H9 (cell line): ENCODE data around the gene COLEC12. TPM values are rescaled to one million over a fixed set of nuclear protein-coding genes. Genes with fewer than 3 reads are reported as not detected.

ENCODE experiments used
- DNase-seq: peaks from one replicate; pipeline ENCODE4 v3.0.0-alpha.2; 2017
- H2AFZ ChIP-seq: one replicate; pipeline ENCODE4 v1.6.1; 2013; ENCODE audit warnings: mild to moderate bottlenecking, low read length, control low read depth, moderate library complexity
- H2AK5ac ChIP-seq: 2 replicates; pipeline ENCODE4 v1.6.1; 2013; ENCODE audit warnings: low read length, control low read depth, mixed read lengths; ENCODE audit not compliant: insufficient read length
- H2BK120ac ChIP-seq: one replicate; pipeline ENCODE4 v1.6.1; 2013; ENCODE audit warnings: low read depth, mild to moderate bottlenecking, low read length, control low read depth, inconsistent platforms; ENCODE audit not compliant: poor library complexity, severe bottlenecking
- H2BK12ac ChIP-seq: 2 replicates; pipeline ENCODE4 v1.6.1; 2013; ENCODE audit warnings: low read length, control low read depth, mixed read lengths, low read depth; ENCODE audit not compliant: insufficient read length
- H2BK15ac ChIP-seq: 2 replicates; pipeline ENCODE4 v1.6.1; 2013; ENCODE audit warnings: low read depth, low read length, control low read depth
- H2BK20ac ChIP-seq: one replicate; pipeline ENCODE4 v1.6.1; 2013; ENCODE audit warnings: low read depth, mild to moderate bottlenecking, low read length, control low read depth, inconsistent platforms; ENCODE audit not compliant: poor library complexity, severe bottlenecking
- H2BK5ac ChIP-seq: 2 replicates; pipeline ENCODE4 v1.6.1; 2013; ENCODE audit warnings: low read length, control low read depth, mixed read lengths; ENCODE audit not compliant: insufficient read length
- H3K14ac ChIP-seq: 2 replicates; pipeline ENCODE4 v1.6.1; 2013; ENCODE audit warnings: low read length, control low read depth; ENCODE audit not compliant: insufficient read depth
- H3K18ac ChIP-seq: 2 replicates; pipeline ENCODE4 v1.6.1; 2013; ENCODE audit warnings: low read depth, mild to moderate bottlenecking, mixed read lengths, low read length, control low read depth; ENCODE audit not compliant: insufficient read length
- H3K23ac ChIP-seq: 2 replicates; pipeline ENCODE4 v1.6.1; 2013; ENCODE audit warnings: low read length, control low read depth, mixed read lengths, low read depth; ENCODE audit not compliant: insufficient read length
- H3K23me2 ChIP-seq: 2 replicates; pipeline ENCODE4 v1.6.1; 2013; ENCODE audit warnings: low read depth, mild to moderate bottlenecking, mixed read lengths, low read length, control low read depth; ENCODE audit not compliant: insufficient read length, poor library complexity, severe bottlenecking
- H3K27ac ChIP-seq: 2 replicates; pipeline ENCODE4 v1.5.1; 2013; ENCODE audit warnings: low read length, control low read depth, mixed read lengths, low read depth; ENCODE audit not compliant: insufficient read length
- H3K27me3 ChIP-seq: 2 replicates; pipeline ENCODE4 v1.6.1; 2013; ENCODE audit warnings: low read length, control low read depth, inconsistent platforms; ENCODE audit not compliant: insufficient read depth
- H3K4ac ChIP-seq: 2 replicates; pipeline ENCODE4 v1.6.1; 2013; ENCODE audit warnings: low read depth, mild to moderate bottlenecking, control low read depth, inconsistent platforms, low read length, moderate library complexity
- H3K4me1 ChIP-seq: 2 replicates; pipeline ENCODE4 v1.6.1; 2013; ENCODE audit warnings: low read length, control low read depth, inconsistent platforms; ENCODE audit not compliant: insufficient read depth
- H3K4me2 ChIP-seq: 2 replicates; pipeline ENCODE4 v1.6.1; 2013; ENCODE audit warnings: low read length, control low read depth, mixed read lengths; ENCODE audit not compliant: insufficient read length, insufficient read depth
- H3K56ac ChIP-seq: 2 replicates; pipeline ENCODE4 v1.6.1; 2013; ENCODE audit warnings: low read depth, mild to moderate bottlenecking, mixed read lengths, low read length, control low read depth; ENCODE audit not compliant: insufficient read length
- H3K79me1 ChIP-seq: 2 replicates; pipeline ENCODE4 v1.6.1; 2013; ENCODE audit warnings: low read depth, mild to moderate bottlenecking, moderate library complexity, low read length, control low read depth, inconsistent platforms; ENCODE audit not compliant: insufficient read depth, poor library complexity, severe bottlenecking
- H3K79me2 ChIP-seq: 2 replicates; pipeline ENCODE4 v1.6.1; 2013; ENCODE audit warnings: low read length, control low read depth, inconsistent platforms; ENCODE audit not compliant: insufficient read depth
- H3K9ac ChIP-seq: 2 replicates; pipeline ENCODE4 v1.6.1; 2013; ENCODE audit warnings: low read length, control low read depth, mixed read lengths; ENCODE audit not compliant: insufficient read length; ENCODE audit errors: extremely low read depth
- H3K9me3 ChIP-seq: one replicate; pipeline ENCODE4 v1.6.1; 2013; ENCODE audit warnings: low read depth, low read length, inconsistent platforms; ENCODE audit not compliant: control insufficient read depth
- H3T11ph ChIP-seq: one replicate; pipeline ENCODE4 v1.6.1; 2013; ENCODE audit warnings: mild to moderate bottlenecking, low read length, control low read depth, inconsistent platforms
- H4K20me1 ChIP-seq: one replicate; pipeline ENCODE4 v1.6.1; 2013; ENCODE audit not compliant: control insufficient read depth, insufficient read length, insufficient read depth
- H4K5ac ChIP-seq: 2 replicates; pipeline ENCODE4 v1.6.1; 2013; ENCODE audit warnings: low read depth, mild to moderate bottlenecking, mixed read lengths, low read length, control low read depth; ENCODE audit not compliant: insufficient read length
- H4K8ac ChIP-seq: replicated peaks from 2 replicates; pipeline ENCODE4 v1.6.1; 2013; ENCODE audit warnings: low read length, control low read depth, mixed read lengths, low read depth; ENCODE audit not compliant: insufficient read length
- H4K91ac ChIP-seq: 2 replicates; pipeline ENCODE4 v1.6.1; 2013; ENCODE audit warnings: low read depth, mild to moderate bottlenecking, moderate library complexity, mixed read lengths, low read length, control low read depth; ENCODE audit not compliant: insufficient read length
- H3K27ac Mint-ChIP-seq, 3 experiments: 2 replicates in 2 of 3; 3 replicates in 1 of 3; pipeline ENCODE4 v1.8.0; 2020 to 2021; ENCODE audit warnings: mixed read lengths in 3 of 3, mild to moderate bottlenecking in 1 of 3, moderate library complexity in 1 of 3
- H3K27me3 Mint-ChIP-seq: 2 replicates; pipeline ENCODE4 v1.8.0; 2021; ENCODE audit warnings: low read depth, mild to moderate bottlenecking, moderate library complexity, mixed read lengths
- H3K36me3 Mint-ChIP-seq, 3 experiments: 2 replicates in 2 of 3; 3 replicates in 1 of 3; pipeline ENCODE4 v1.8.0; 2020 to 2021; ENCODE audit warnings: low read depth in 3 of 3, mixed read lengths in 3 of 3; ENCODE audit not compliant: insufficient read depth in 1 of 3
- H3K4me1 Mint-ChIP-seq, 2 experiments: 2 replicates each; pipeline ENCODE4 v1.8.0; 2020; ENCODE audit warnings: mixed read lengths in 2 of 2
- H3K4me3 Mint-ChIP-seq, 2 experiments: 2 replicates in 1 of 2; 3 replicates in 1 of 2; pipeline ENCODE4 v1.8.0; 2020 to 2021; ENCODE audit warnings: mild to moderate bottlenecking in 2 of 2, mixed read lengths in 2 of 2, moderate library complexity in 1 of 2
- H3K9me3 Mint-ChIP-seq, 2 experiments: 2 replicates in 1 of 2; 3 replicates in 1 of 2; pipeline ENCODE4 v1.8.0; 2020; ENCODE audit warnings: mild to moderate bottlenecking in 2 of 2, mixed read lengths in 2 of 2, moderate library complexity in 1 of 2
- CTCF ChIP-seq: fragments of 200-600 bp; sonication (generic); conservative IDR thresholded peaks from 3 replicates; pipeline ENCODE4 v1.8.0; 2021; ENCODE audit warnings: antibody characterized with exemption, mild to moderate bottlenecking
- WGBS: extraction: QIAGEN DNeasy Blood & Tissue Kit; methylation state at CpG from one replicate; pipeline ENCODE4 v1.1.7; 2013; ENCODE audit warnings: missing lambda C conversion rate, low lambda C conversion rate, mixed read lengths; ENCODE audit not compliant: insufficient read length; ENCODE audit errors: extremely low coverage; 5-methylcytosine and 5-hydroxymethylcytosine counted together
- total RNA-seq: library from RNA; stranded (reverse); gene quantifications from 2 replicates; pipeline ENCODE4 v1.2.1, GENCODE V29; 2021

COLEC12 gene
- total RNA-seq, 1 experiment from 2014 or later = 0.70 TPM

- no peak overlapping the region for H3K14ac ChIP-seq
- H4K5ac ChIP-seq = no peak overlapping the region
- H3K79me1 ChIP-seq = no peaks in the 10 kb centered on the region
- no peak overlapping the region for H4K91ac ChIP-seq
- no CpG with 5 or more reads among the region's 5 CpGs for WGBS
- H3K18ac ChIP-seq = no peak overlapping the region
- H3K27ac ChIP-seq = no peak overlapping the region
- H2BK12ac ChIP-seq = no peak overlapping the region
- no peaks in the 10 kb centered on the region for H3K9me3 ChIP-seq
- H3K4me1 Mint-ChIP-seq = no peaks in the 10 kb centered on the region
- no peak for TF ChIP-seq CTCF
- no peak overlapping the region for H3K23ac ChIP-seq
- H3K9me3 Mint-ChIP-seq = peaks cover 11 to 18% of the 10 kb centered on the region in 2 experiments
- H4K20me1 ChIP-seq = no peaks in the 10 kb centered on the region
- H3K36me3 Mint-ChIP-seq = peaks cover 6% of the 10 kb centered on the region in 3 experiments
- no peak overlapping the region for H3K4me3 Mint-ChIP-seq
- H2BK120ac ChIP-seq = no peak overlapping the region
- H3K27ac Mint-ChIP-seq = no peak overlapping the region
- H3K27me3 Mint-ChIP-seq = peaks cover 1% of the 10 kb centered on the region; the same call in 1 of the 2 replicates
- no peak overlapping the region for H3K4me2 ChIP-seq
- no peaks in the 10 kb centered on the region for H3K79me2 ChIP-seq
- H3K4ac ChIP-seq = no peak overlapping the region
- no peaks in the 10 kb centered on the region for H3K23me2 ChIP-seq
- no peaks in the 10 kb centered on the region for H3K27me3 ChIP-seq
- H3K56ac ChIP-seq = no peak overlapping the region
- no peak for DNase-seq
- H2BK20ac ChIP-seq = no peak overlapping the region
- H3K4me1 ChIP-seq = no peaks in the 10 kb centered on the region
- H2BK15ac ChIP-seq = no peak overlapping the region
- H2AK5ac ChIP-seq = no peak overlapping the region
- H2AFZ ChIP-seq = no peak overlapping the region
- H4K8ac ChIP-seq = no peak overlapping the region
- H3T11ph ChIP-seq = no peak overlapping the region
- H3K9ac ChIP-seq = no peak overlapping the region
- no peak overlapping the region for H2BK5ac ChIP-seq
These were observed 100.0 kb downstream of the COLEC12 start for GRCh38 chr18:400456-400855.
